ENCODE results near the gene ASAP3. TPM values are rescaled to one million over a fixed set of nuclear protein-coding genes. Genes with fewer than 3 reads are reported as not detected.

ASAP3 gene
- total and polyA plus RNA-seq, 10 donors: 2.9 to 13.8 (median 9.0) TPM

GRCh38 chr1:23470282-23471070, 13.5 kb downstream of the ASAP3 start:
- Histone ChIP-seq H3K27ac (no peak overlapping the region), H3K9me3 (no peaks in the 10 kb centered on the region), H3K4me1 (no peaks in the 10 kb centered on the region), H3K27me3 (replicated peaks in 1 of 7) (peaks cover 0 to 8% (median 0%) of the 10 kb centered on the region in 7 donors), H3K36me3 (no peaks in the 10 kb centered on the region), H3K4me3 (no peak overlapping the region)
- WGBS, 5 donors: 64 to 74% (median 72%) methylated on average over 10 to 12 of the region's 12 CpGs
- intact Hi-C loops (cut with DNase I; ENCODE audit: low total_unique reads): no loop called here
- TF ChIP-seq, protein P1, sequence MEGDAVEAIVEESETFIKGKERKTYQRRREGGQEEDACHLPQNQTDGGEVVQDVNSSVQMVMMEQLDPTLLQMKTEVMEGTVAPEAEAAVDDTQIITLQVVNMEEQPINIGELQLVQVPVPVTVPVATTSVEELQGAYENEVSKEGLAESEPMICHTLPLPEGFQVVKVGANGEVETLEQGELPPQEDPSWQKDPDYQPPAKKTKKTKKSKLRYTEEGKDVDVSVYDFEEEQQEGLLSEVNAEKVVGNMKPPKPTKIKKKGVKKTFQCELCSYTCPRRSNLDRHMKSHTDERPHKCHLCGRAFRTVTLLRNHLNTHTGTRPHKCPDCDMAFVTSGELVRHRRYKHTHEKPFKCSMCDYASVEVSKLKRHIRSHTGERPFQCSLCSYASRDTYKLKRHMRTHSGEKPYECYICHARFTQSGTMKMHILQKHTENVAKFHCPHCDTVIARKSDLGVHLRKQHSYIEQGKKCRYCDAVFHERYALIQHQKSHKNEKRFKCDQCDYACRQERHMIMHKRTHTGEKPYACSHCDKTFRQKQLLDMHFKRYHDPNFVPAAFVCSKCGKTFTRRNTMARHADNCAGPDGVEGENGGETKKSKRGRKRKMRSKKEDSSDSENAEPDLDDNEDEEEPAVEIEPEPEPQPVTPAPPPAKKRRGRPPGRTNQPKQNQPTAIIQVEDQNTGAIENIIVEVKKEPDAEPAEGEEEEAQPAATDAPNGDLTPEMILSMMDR (IDR thresholded peaks at IDR 0.05 in 8 of 11, conservative IDR thresholded peaks at IDR 0.05 in 3 of 11): no peak
- TF ChIP-seq POLR2AphosphoS5 (IDR thresholded peaks at IDR 0.05) (no peak), POLR2A (IDR thresholded peaks at IDR 0.05) (no peak)
- no peak for DNase-seq

DNA sequence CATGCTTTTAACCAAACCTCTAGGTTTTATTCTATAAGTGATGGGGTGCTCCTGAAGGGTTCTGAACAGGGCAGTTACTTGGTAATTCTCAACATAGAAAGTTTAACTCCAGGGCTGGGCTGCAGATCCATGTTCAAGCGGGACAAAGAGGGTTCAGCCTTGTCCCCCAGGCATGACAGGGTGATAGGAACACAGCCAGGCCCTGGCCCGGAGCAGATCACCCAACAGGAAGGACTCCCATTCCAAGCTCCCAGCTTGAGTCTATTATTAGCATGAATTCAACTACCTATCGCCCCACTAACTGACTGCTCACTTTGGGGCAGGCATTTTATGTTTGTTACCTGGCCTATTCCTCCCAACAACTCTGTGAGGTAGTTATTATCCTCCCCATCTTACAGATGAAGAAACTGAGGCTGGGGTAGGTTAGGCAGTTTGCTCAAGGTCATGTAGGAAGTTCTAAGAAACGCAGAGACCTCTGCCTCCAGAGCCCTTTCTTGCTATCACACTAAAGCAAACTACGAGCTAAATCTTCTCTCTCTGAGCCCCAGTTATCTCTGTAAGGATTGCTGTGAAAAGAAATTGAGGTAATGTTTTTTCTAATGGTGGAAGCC, 14.5 kb downstream of the ASAP3 start:
- intact Hi-C loops (cut with DNase I; ENCODE audit: low total_unique reads): no loop called here
- Histone ChIP-seq H3K9me3 (no peaks in the 10 kb centered on the region), H3K36me3 (no peaks in the 10 kb centered on the region), H3K4me1 (no peaks in the 10 kb centered on the region), H3K27me3 (replicated peaks in 1 of 7) (no peaks in the 10 kb centered on the region), H3K27ac (no peak overlapping the region), H3K4me3 (no peak overlapping the region)
- TF ChIP-seq, protein P1 (IDR thresholded peaks at IDR 0.05 in 8 of 11, conservative IDR thresholded peaks at IDR 0.05 in 3 of 11): no peak
- 57 to 74% (median 67%) methylated on average over 5 of the region's 5 CpGs for WGBS, 5 donors
- no peak for DNase-seq

- WGBS, 5 donors: 96 to 100% (median 98%) methylated on average over 3 of the region's 3 CpGs
- Histone ChIP-seq H3K27me3 (replicated peaks in 1 of 7) (peaks cover 0 to 3% (median 0%) of the 10 kb centered on the region in 7 donors), H3K9me3 (no peaks in the 10 kb centered on the region), H3K27ac (no peak overlapping the region), H3K4me1 (no peaks in the 10 kb centered on the region), H3K4me3 (no peak overlapping the region), H3K36me3 (no peaks in the 10 kb centered on the region)
- intact Hi-C loops (cut with DNase I; ENCODE audit: low total_unique reads): no loop called here
- TF ChIP-seq POLR2A (IDR thresholded peaks at IDR 0.05) (no peak), POLR2AphosphoS5 (IDR thresholded peaks at IDR 0.05) (no peak)
- TF ChIP-seq, protein P1 (IDR thresholded peaks at IDR 0.05 in 8 of 11, conservative IDR thresholded peaks at IDR 0.05 in 3 of 11): no peak
- DNase-seq: no peak
These were observed 17.5 kb downstream of the ASAP3 start for GRCh38 chr1:23466423-23466989.

DNA sequence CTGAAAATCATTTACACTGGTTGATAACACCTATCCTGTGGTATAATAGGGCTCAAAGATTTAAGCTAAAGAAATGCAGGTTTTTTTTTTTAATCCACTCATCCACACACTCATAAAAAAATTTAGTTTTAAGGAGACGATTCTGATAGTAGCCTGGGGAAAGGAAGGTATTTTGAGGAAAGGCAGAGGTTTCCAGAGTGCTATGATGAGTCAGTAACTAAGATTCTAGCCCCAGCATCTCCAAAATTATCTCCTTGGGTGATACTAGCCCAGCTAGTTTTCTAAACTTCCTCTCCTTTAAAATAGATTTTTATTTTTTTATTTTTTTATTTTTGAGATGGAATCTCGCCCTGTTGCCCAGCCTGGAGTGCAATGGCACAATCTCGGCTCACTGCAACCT, 20.7 kb downstream of the ASAP3 start:
- no peaks in the 10 kb centered on the region for H3K9me3 ChIP-seq
- intact Hi-C loops (cut with DNase I; ENCODE audit: low total_unique reads): no loop called here
- H3K36me3 ChIP-seq: no peaks in the 10 kb centered on the region
- no peak overlapping the region for H3K27ac ChIP-seq
- 81 to 96% (median 91%) methylated on average over 3 of the region's 3 CpGs for WGBS, 5 donors
- H3K27me3 ChIP-seq (replicated peaks in 1 of 7): peaks cover 0 to 3% (median 0%) of the 10 kb centered on the region in 7 donors
- no peak overlapping the region for H3K4me3 ChIP-seq
- no peak for DNase-seq
- no peak for TF ChIP-seq POLR2A (IDR thresholded peaks at IDR 0.05)
- TF ChIP-seq POLR2AphosphoS5 (IDR thresholded peaks at IDR 0.05): no peak
- TF ChIP-seq, protein P1 (IDR thresholded peaks at IDR 0.05 in 8 of 11, conservative IDR thresholded peaks at IDR 0.05 in 3 of 11): no peak
- H3K4me1 ChIP-seq: no peaks in the 10 kb centered on the region
